ENCODE results near the gene ARHGEF10L. TPM values are rescaled to one million over a fixed set of nuclear protein-coding genes. Genes with fewer than 3 reads are reported as not detected.
A peak's percentile ranks its signal among the peaks of the same experiment; 100 is the strongest.

Gene ARHGEF10L
- total RNA-seq, 1 donor from 2014 or later = 20.3 TPM

- TF ChIP-seq CTCF (IDR thresholded peaks at IDR 0.05) (no peak), EZH2phosphoT487 (IDR thresholded peaks at IDR 0.05) (no peak), EZH2 (IDR thresholded peaks at IDR 0.05) (no peak)
- no peak overlapping the region for H3K9ac ChIP-seq
- no peaks in the 10 kb centered on the region for H3K79me2 ChIP-seq (ENCODE audit: low read depth)
- no peak overlapping the region for H3K4me2 ChIP-seq
- H3K4me3 Mint-ChIP-seq = no peak overlapping the region
- peaks cover 26% of the 10 kb centered on the region for H3K4me1 ChIP-seq
- H2AFZ ChIP-seq (replicated peaks) = no peak overlapping the region
- no peaks in the 10 kb centered on the region for H3F3A ChIP-seq (ENCODE audit: low read depth)
- no peaks in the 10 kb centered on the region for H3K9me3 ChIP-seq (ENCODE audit: low read depth)
- no peak for DNase-seq (ENCODE audit: low spot score)
- H3K27me3 Mint-ChIP-seq (ENCODE audit: insufficient read depth, low read depth) = peaks cover 11% of the 10 kb centered on the region
- no peaks in the 10 kb centered on the region for H3K27me3 ChIP-seq
- H3K36me3 Mint-ChIP-seq = no peaks in the 10 kb centered on the region
- no peaks in the 10 kb centered on the region for H3K9me3 Mint-ChIP-seq
- peaks cover 6% of the 10 kb centered on the region for H3K4me1 Mint-ChIP-seq
- H3K27ac ChIP-seq = no peak overlapping the region
- H3K27ac Mint-ChIP-seq = no peak overlapping the region
- no peaks in the 10 kb centered on the region for H3K36me3 ChIP-seq
- no peak overlapping the region for H3K4me3 ChIP-seq
- H4K20me1 ChIP-seq (ENCODE audit: low read depth) = no peaks in the 10 kb centered on the region
Observed at GRCh38 chr1:17739050-17739449, 199.6 kb downstream of the ARHGEF10L start.

- Histone ChIP-seq H3K4me2 (no peak overlapping the region), H3F3A (ENCODE audit: low read depth) (no peaks in the 10 kb centered on the region), H4K20me1 (ENCODE audit: low read depth) (no peaks in the 10 kb centered on the region), H3K27me3 (no peaks in the 10 kb centered on the region), H3K36me3 (no peaks in the 10 kb centered on the region), H3K27ac (no peak overlapping the region), H3K9ac (no peak overlapping the region), H3K4me3 (no peak overlapping the region), H2AFZ (replicated peaks) (no peak overlapping the region), H3K79me2 (ENCODE audit: low read depth) (no peaks in the 10 kb centered on the region), H3K4me1 (peaks cover 28% of the 10 kb centered on the region), H3K9me3 (ENCODE audit: low read depth) (no peaks in the 10 kb centered on the region)
- Mint-ChIP-seq H3K4me3 (no peak overlapping the region), H3K36me3 (no peaks in the 10 kb centered on the region), H3K27ac (no peak overlapping the region), H3K4me1 (peaks cover 16% of the 10 kb centered on the region), H3K27me3 (ENCODE audit: insufficient read depth, low read depth) (peaks cover 9% of the 10 kb centered on the region), H3K9me3 (no peaks in the 10 kb centered on the region)
- TF ChIP-seq EZH2phosphoT487 (IDR thresholded peaks at IDR 0.05) (no peak), EZH2 (IDR thresholded peaks at IDR 0.05) (no peak), CTCF (IDR thresholded peaks at IDR 0.05) (peak; percentile 39)
- no peak for DNase-seq (ENCODE audit: low spot score)
Observed at GRCh38 chr1:17741052-17741451, 201.6 kb downstream of the ARHGEF10L start.

- peaks cover 16% of the 10 kb centered on the region for H3K4me1 Mint-ChIP-seq
- H3K4me2 ChIP-seq = no peak overlapping the region
- no peaks in the 10 kb centered on the region for H4K20me1 ChIP-seq (ENCODE audit: low read depth)
- no peak overlapping the region for H3K4me3 Mint-ChIP-seq
- H3K27ac Mint-ChIP-seq = peak overlapping the region; percentile 9
- H3K9me3 ChIP-seq (ENCODE audit: low read depth) = no peaks in the 10 kb centered on the region
- no peaks in the 10 kb centered on the region for H3K79me2 ChIP-seq (ENCODE audit: low read depth)
- no peaks in the 10 kb centered on the region for H3K9me3 Mint-ChIP-seq
- H3K27ac ChIP-seq = no peak overlapping the region
- no peaks in the 10 kb centered on the region for H3K36me3 ChIP-seq
- H3K27me3 ChIP-seq = no peaks in the 10 kb centered on the region
- H3K4me1 ChIP-seq = peaks cover 18% of the 10 kb centered on the region
- H3K36me3 Mint-ChIP-seq = no peaks in the 10 kb centered on the region
- H3K4me3 ChIP-seq = no peak overlapping the region
- DNase-seq (ENCODE audit: low spot score) = no peak
- no peaks in the 10 kb centered on the region for H3F3A ChIP-seq (ENCODE audit: low read depth)
- H2AFZ ChIP-seq (replicated peaks) = no peak overlapping the region
- no peak overlapping the region for H3K9ac ChIP-seq
- TF ChIP-seq EZH2phosphoT487 (IDR thresholded peaks at IDR 0.05) (no peak), CTCF (IDR thresholded peaks at IDR 0.05) (no peak), EZH2 (IDR thresholded peaks at IDR 0.05) (no peak)
- peaks cover 16% of the 10 kb centered on the region for H3K27me3 Mint-ChIP-seq (ENCODE audit: insufficient read depth, low read depth)
Observed at GRCh38 chr1:17742583-17742982, 203.1 kb downstream of the ARHGEF10L start.

Measured in neural progenitor cell (in vitro differentiated cells).